ENCODE measurements around the gene EDA.

DNA sequence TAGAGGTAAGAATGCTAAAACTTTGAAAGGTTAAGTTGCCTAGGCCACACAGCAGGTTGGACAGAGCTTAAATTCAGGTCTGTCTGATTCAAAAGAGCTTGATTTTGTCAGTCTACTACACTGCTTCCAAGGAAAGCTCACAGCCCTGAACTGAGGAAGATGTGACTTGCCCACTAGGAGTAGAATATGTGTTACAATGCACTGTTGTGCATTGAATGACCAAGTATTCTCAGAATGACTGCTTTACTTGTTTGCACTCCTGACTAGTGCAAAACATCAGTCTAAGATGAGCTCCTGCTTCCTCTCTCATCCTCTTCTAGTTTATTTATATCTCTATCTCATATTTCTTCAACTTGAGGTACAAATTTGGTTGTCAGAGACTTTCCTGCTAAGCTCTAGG, 377.6 kb downstream of the EDA start:
- TF ChIP-seq, protein P1, sequence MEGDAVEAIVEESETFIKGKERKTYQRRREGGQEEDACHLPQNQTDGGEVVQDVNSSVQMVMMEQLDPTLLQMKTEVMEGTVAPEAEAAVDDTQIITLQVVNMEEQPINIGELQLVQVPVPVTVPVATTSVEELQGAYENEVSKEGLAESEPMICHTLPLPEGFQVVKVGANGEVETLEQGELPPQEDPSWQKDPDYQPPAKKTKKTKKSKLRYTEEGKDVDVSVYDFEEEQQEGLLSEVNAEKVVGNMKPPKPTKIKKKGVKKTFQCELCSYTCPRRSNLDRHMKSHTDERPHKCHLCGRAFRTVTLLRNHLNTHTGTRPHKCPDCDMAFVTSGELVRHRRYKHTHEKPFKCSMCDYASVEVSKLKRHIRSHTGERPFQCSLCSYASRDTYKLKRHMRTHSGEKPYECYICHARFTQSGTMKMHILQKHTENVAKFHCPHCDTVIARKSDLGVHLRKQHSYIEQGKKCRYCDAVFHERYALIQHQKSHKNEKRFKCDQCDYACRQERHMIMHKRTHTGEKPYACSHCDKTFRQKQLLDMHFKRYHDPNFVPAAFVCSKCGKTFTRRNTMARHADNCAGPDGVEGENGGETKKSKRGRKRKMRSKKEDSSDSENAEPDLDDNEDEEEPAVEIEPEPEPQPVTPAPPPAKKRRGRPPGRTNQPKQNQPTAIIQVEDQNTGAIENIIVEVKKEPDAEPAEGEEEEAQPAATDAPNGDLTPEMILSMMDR (IDR thresholded peaks at IDR 0.05; ENCODE audit: low read depth, low read length) = no peak
- no peak for TF ChIP-seq POLR2A (IDR thresholded peaks at IDR 0.05; ENCODE audit: extremely low read depth, insufficient read length)
- TF ChIP-seq, protein P2, sequence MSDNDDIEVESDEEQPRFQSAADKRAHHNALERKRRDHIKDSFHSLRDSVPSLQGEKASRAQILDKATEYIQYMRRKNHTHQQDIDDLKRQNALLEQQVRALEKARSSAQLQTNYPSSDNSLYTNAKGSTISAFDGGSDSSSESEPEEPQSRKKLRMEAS (IDR thresholded peaks at IDR 0.05; ENCODE audit: low read depth, low read length) = no peak
- TF ChIP-seq MYC (IDR thresholded peaks at IDR 0.05; ENCODE audit: low read depth, low read length) = no peak

All from NB4 (cell line).